GM10266 (cell line): ENCODE data around the gene HPX.
A peak's percentile ranks its signal among the peaks of the same experiment; 100 is the strongest.

ENCODE experiments used
- DNase-seq: peaks from one replicate; pipeline ENCODE4 v3.0.0; 2012; ENCODE audit errors: extremely low spot score
- TF ChIP-seq, protein P1 (sequence below): IDR thresholded peaks from 2 replicates; pipeline ENCODE4 v1.5.1; 2012; ENCODE audit warnings: mild to moderate bottlenecking, low read depth; ENCODE audit not compliant: control insufficient read depth, insufficient read depth; ENCODE audit errors: missing control alignments

Gene HPX

DNA sequence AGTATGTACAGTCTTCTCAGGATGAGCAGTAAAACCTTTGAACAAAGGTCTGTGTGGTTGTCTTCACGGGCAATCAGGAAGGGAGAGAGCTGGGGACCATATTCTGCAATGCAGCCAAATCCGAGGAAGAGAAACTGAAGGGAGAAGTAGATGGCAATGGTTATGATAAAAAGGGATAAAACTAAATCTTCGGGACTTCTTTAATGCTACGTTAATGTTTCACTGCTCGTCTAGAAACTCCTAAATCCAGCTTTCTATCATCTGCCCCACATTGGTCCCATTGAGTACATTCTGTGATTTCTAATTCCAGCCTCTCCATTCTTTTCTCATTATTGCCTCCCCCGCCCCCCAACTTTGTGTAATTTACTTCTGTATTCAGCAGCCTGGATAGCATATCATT is 42.2 kb upstream of the HPX start:
- DNase-seq = no peak
- TF ChIP-seq, protein P1, sequence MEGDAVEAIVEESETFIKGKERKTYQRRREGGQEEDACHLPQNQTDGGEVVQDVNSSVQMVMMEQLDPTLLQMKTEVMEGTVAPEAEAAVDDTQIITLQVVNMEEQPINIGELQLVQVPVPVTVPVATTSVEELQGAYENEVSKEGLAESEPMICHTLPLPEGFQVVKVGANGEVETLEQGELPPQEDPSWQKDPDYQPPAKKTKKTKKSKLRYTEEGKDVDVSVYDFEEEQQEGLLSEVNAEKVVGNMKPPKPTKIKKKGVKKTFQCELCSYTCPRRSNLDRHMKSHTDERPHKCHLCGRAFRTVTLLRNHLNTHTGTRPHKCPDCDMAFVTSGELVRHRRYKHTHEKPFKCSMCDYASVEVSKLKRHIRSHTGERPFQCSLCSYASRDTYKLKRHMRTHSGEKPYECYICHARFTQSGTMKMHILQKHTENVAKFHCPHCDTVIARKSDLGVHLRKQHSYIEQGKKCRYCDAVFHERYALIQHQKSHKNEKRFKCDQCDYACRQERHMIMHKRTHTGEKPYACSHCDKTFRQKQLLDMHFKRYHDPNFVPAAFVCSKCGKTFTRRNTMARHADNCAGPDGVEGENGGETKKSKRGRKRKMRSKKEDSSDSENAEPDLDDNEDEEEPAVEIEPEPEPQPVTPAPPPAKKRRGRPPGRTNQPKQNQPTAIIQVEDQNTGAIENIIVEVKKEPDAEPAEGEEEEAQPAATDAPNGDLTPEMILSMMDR = no peak

DNA sequence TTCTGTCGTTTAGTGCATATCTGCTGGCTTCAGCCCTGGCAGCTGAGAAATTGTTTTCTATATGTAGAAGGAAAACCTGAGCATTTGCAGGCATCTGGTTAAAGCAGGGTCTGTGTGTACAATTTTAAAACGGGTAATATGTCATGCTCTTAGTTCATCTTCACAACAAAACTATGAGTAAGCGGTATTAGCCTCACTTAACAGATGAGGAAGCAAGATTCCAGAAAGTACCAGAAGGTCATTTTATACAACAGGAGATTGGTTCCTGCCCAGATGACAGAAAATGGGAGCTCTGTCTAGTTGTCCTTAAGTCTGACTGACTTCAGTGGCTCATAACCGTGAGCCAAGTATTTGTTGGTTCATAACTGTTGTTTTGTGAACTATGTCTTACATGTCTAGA is 41.7 kb upstream of the HPX start:
- no peak for DNase-seq
- TF ChIP-seq, protein P1 = no peak

DNA sequence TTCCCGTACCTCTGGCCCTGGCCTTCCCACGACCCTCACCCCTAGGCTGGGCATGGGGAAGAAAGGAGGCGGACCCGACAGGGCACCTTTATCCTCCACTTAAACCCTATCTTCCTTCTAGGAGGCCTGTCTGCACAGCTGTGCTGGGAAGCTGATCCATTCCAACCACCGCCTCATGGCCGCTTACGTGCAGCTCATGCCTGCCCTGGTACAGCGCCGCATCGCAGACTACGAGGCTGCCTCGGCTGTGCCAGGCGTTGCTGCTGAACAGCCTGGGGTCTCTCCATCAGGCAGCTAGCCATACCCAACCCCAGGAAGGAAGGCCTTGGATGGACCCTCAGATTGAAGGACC is 41.1 kb upstream of the HPX start:
- DNase-seq = no peak
- TF ChIP-seq, protein P1 = no peak

DNA sequence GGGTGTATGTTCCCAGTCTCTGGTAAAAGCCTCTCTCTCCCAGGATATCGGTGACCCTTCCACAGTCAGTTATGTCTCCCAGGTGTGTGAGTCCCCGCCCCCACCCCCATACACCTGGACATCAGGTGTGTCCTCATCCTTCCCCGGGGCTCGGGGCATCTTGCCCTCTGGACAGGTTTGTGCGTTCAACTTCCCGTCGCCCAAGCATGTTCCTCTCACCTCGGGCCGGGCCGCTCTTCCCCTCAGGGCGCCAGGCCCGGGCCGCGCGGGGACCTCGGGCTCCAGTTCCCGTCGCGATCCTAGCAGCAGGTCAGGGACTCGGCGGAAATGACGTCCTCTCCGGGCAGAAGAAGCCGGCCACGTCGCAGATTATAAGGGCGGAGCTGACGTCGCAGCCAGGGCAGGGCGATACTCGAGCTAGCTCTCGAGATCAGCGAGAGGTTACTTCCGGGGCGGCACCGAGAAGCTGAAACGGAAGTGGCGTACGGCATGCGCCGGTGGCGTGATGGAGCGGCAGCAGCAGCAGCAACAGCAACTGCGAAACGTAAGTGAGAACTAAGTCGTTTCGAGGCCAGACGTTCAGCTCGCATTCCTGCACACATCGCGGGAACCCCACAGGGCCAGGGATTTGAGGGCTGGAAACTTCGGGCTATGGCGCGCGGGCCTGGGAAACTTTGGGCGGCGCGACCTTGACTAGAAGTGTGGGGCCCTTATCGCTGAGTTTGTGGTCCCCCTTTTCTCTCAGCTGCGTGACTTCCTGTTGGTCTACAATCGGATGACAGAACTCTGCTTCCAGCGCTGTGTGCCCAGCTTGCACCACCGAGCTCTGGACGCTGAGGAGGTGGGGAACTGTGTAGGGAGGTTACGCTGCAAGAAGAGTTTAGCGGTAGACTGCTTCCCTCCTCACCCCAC is 40.5 kb upstream of the HPX start, which contains the start of the genes ARFIP2 and TIMM10B:
TSS of gene ARFIP2 (minus strand) at position 320 of the 912 bp plus-strand sequence. CDS start 910 bp downstream, outside the sequence.
TSS of gene TIMM10B (plus strand) at position 490 of the 912 bp plus-strand sequence. CDS start at position 506, 16 bp downstream.
- TF ChIP-seq, protein P1 = no peak
- peak; percentile 96 for DNase-seq

DNA sequence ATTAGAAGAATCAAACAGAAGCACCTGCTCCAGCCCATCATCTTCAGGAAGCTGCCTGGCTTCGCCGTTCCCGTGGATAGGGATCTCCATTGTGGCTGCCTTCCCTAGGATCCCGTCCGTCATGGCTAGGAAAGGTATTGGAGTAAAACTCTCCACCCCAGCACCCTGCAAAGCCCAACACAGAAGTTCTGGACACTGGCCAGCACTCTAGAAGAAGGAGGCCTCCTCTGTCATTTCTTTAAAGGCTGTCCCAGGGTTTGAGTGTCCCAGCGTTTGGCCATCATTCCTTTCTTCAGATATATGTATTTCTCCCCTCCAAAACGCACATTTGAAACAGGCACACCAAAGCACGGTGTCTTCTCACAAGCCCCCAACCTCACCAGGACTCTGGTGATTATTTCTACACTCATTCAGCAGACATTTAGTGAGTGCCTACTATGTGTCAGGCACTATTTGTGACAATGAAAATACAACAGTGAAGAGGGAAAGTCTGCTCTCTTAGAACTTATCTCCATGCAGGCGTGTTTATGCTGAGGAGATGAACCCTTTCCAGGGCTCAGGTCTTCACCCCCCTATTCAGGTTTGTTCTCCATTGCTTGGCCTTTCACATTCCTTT is 39.6 kb upstream of the HPX start:
- TF ChIP-seq, protein P1 = no peak
- no peak for DNase-seq

DNA sequence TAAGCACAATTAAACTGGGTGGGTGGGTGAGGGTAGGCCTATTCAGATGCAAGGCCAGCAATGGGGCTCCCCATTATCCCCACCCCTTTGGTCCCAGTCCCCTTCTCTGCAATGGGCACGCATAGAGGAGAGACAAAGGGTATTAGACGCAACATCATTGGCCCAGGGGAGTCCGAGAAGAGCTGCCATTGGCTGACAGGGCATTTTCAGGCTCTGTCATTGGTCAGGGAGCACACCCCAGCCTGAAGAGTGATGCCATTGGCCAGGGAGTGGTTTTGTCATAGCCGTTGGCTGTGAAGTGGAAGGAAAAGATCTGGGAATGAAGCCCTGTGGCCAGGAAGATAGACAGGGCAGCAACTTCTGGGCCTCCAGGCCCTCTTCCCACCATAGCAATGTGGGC is 35.8 kb upstream of the HPX start:
- DNase-seq = no peak
- TF ChIP-seq, protein P1 = no peak

DNA sequence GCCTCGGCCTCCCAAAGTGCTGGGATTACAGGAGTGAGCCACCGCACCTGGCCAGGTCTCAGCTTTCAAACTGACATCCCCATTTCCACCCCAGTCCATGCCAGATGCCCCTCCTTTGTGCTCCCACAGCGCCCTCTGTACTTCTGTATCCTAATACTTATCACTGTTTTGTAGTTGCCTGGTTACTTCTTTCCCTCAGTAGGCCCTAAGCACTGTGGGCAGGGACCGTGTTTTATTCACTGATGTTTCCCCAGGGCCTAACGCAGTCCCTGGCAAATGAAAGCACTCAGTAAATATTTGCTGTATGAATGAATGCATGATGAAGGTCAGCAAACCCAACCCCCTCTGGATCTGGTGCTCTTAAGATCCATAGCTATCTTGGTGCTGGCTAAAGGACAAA is 35.1 kb upstream of the HPX start:
- TF ChIP-seq, protein P1 = no peak

More for the DNA sequence above, 35.1 kb upstream of the HPX start:
- no peak for DNase-seq
